Globus pallidus (tissue), 1 donor: Measurements from ENCODE around the gene ALOXE3.
A peak's percentile ranks its signal among the peaks of the same experiment; 100 is the strongest.
"Not testable (repeated sequence)": the region's sequence is repeated elsewhere in the genome, so short reads cannot be mapped to it uniquely, and the experiment has no call there.

Source experiments
- DNase-seq: peaks from one replicate; pipeline ENCODE4 v3.0.0-alpha.2; 2015; ENCODE audit warnings: low spot score

ALOXE3 gene

DNA sequence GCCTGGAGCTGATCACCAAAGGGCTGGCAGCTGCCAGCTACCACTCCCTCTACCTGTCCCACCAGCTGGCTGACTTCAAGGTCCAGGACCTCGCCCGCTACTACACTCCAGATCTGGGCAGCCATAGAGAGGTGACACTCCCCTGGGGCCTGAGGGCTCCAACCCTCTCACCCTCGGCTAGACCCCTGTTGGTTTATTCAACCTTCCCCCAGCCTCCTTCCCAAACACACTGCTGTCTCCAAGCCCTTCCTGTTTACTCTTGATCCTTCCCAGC, 48.8 kb downstream of the ALOXE3 start:
- no peak for DNase-seq

DNA sequence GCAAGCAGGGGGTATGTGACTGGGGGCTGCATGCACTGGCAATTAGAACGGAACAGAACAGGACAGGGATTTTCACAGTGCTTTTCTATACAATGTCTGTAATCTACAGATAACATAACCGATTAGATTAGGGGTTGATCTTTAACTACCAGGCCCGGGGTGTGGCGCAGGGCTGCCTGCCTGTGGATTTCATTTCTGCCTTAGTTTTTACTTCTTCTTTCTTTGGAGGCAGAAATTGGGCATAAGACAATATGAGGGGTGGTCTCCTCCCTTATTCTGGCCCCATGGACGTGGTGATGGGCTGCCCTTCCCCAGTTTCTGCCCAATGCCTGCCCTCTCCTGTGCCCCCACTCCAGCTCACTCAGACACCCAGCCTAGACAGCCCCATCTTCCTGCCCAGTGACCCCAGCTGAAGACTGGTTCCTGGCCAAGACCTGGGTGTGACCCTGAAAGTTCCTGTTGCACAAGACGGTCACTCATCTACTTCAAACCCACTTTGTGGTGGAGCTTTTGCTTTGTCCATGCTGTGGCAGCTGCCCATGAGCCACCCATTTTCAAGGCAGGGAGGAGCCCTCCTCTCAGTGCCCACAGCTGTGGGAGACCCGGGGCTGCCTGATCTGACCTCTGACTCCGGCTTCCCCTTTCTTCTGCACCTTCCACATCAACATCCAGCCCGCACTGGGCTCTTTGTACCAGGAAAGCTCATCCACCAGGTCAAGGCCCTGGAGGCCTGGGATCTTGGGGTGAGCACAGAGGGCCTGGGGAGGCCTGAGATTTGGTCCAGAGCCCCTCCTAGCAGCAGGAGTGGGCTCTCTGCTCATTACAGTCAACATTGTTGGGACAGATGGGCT, 49.4 kb downstream of the ALOXE3 start:
- DNase-seq = no peak

- DNase-seq = no peak
Measured at GRCh38 chr17:8067806-8068205, 50.5 kb downstream of the ALOXE3 start.

DNA sequence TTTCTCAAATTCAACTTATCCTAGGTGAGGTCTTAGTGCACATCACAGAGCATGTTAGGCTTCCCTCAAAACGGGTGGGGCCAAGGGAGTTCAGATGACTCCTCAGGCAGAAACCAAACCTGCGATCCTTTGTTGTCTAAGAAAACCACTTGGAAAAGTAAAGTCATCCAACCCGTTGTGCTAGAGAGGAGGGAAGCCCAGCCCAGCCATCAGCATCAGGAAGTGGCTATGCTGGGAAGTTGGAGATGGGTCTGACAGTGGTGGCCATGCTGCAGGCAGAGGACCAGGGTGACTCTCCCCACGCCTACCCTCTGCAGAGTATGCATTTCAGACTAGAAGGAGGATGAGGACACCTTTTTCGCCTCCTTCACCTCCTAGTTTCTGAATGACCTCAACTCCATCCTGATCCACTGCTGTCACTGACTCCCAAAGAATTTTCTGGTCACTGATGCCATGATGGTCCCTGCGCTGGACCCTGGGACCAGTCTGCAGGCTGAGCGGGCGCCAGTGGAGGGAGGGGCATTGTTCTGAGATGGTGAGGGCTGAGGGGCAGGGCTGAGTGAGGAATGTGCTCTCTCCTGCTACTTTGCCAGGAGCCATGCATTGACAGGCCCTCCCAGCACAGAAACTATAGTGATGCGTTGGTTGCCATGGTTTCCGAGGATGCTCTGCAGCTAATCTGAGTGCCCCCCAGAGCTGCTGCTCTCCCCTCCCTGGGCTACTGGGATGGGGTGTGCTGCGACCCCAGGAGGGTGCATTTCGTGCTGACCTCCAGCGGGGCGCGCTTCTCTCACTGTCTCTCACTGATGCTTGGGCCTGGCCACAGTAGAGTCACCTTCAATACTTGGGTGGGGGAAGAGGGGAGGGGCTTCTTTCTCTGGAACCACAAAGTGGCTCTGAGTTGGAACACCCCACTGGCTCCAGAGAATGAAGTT, 51.2 kb downstream of the ALOXE3 start:
- no peak for DNase-seq

- no peak for DNase-seq
Measured at GRCh38 chr17:8064561-8065019, 53.7 kb downstream of the ALOXE3 start.

DNA sequence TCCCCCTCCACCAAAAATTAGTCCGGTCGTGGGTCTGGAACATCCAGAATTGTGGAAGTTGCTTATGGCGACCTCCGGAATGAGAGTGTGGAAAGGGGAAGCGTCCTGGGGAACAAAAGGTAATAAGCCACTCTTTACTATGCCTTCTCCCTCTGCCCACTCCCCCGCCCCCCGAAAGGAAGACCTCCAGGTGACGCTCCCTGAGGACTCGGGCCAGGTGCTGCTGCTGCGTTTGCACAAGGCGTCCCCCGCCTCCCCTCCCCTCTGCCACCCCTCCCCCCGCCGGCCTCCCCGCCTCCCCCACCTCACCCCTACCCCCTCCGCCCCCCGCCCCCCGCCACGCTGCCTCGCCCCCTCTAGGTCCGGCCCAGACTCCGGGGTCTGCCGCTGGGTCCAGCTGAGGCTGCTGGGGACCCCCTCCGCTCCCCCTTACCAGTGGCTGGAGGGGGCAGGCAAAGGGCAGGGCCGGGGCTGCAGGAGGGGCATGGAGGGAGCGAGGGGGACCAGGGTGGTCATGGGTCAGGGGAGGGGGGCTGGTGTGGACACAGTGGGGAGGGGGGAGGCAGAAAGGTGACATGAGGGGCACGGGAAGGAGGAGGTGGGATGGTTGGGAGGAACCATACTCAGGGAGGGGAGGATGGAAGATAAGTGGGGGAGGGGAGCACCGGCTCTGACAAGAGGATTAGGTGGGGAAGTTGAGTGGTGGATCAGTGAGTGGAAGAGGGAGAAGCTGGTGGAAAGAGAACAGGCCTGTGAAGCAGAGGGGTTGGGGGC, 54.4 kb downstream of the ALOXE3 start:
- no peak for DNase-seq

DNA sequence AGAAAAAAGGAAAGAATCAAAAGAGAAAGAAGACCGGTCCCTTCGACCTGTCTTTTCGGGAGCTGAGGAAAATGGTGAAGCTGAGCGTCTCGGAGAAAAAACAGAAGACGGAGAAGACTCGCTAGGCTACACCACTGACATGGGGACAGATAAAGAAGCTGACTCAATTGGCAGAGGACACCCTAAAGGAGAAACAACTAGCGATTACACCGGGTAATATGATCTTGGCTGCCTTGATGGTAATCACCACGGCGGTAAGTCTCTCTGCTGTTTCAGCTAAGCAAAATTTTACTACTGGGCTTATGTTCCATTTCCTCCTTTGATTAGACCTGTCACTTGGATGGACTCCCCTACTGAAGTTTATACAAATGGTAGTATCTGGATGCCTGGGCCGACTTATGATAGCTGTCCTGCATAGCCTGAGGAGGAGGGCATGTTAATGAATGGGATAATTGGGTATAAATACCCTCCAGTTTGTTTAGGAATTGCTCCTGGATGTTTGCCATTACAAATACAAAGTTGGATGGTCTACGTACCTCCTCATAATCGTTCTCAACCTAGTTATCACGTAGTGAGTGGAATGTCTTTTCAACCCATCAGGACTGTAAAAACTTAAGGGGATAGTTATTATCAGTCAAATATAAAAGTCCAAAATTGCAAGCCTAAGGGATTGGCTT, 55.4 kb downstream of the ALOXE3 start:
- DNase-seq = no peak

GRCh38 chr17:8062435-8062806, 55.9 kb downstream of the ALOXE3 start:
- DNase-seq = no peak

- DNase-seq = not testable (repeated sequence)
Measured at GRCh38 chr17:8061851-8062250, 56.5 kb downstream of the ALOXE3 start.

DNA sequence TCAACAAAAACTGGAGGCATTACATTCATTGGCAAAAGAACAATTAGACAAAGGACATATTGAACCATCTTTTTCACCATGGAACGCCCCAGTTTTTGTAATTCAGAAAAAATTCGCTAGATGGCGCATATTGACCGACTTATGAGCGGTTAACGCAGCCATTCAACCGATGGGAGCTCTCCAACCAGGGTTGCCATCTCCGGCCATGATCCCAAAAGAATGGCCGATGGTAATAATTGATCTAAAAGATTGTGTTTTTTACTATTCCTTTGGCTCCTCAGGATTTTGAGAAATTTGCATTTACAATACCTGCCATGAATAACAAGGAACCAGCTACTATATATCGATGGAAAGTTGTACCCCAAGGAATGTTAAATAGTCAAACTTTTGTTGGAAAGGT, 58.0 kb downstream of the ALOXE3 start:
- peak; percentile 81 for DNase-seq

DNA sequence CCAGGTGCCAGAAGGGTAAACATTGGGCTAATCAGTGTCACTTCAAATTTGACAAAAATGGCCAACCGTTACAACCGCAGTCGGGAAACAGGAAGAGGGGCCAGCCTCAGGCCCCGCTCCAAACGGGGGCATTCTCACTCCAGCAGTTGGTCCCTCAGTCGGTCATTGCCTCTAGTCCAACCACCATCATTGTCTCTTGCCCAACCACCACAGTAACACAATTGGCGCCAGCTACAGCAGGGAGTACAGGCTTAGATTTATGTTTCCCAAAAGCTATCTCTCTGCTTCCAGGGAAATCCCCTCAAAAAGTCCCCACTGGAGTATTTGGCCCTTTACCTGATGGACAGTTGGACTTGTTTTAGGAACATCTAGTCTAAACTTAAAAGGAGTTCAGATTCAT, 59.2 kb downstream of the ALOXE3 start:
- DNase-seq = no peak

DNA sequence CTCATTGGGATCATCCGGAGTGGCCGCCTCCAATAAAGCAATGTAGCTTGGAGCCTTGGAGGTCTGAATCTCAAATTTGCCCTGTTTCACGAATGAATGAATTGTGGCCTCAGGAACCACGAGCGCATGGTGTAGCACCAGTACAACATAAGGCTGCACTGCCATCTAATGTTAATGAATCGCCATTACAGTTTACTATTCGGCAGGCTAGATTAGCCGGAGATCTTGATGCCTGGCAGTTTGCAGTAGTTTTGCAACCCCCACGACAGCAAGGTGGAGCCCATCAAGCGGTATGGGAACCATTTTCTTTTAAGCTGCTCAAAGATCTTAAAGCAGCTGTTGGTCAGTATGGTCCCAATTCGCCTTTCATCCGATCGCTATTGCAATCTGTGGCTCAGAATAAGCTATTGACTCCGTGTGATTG, 60.6 kb downstream of the ALOXE3 start:
- peak; percentile 69 for DNase-seq

GRCh38 chr17:8056976-8057625, 61.2 kb downstream of the ALOXE3 start:
- no peak for DNase-seq

GRCh38 chr17:8056232-8056975, 61.9 kb downstream of the ALOXE3 start:
- peak; percentile 66 for DNase-seq

DNA sequence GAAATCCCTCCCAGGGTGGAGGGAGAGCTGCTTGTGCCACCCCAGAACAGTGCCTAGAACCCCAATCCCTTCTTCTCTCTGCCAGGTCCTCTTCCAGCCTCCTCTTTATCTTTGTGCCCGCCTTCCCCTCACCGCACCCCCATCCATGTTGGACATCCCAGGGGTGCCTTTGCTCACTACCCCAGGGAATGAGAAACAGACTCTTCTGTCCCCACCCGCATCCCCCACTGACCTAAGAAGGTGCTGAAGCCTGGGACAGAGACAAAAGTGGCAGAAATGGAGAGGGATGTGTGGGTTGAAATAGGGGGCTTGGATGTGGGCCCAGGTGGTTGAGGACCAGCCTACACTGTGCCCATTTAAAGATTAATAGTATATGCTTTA, 62.5 kb downstream of the ALOXE3 start:
- no peak for DNase-seq

DNA sequence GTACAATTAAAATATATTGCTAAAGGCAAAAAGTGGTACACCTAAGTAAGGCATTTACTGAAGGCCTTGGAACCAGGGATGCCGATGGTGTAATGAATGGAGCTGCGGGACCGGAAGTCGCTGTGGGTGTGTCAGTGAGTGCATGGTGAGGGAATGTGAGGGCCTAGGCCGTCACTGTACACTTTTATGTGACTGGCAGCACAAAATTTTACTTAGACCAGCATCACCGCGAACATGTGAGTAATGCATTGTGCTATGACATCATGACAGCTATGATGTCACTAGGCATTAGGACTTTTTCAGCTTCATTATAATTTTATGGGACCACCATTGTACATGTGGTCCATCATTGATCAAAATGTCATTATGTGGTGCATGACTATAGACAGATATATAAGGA, 64.7 kb downstream of the ALOXE3 start:
- no peak for DNase-seq

DNA sequence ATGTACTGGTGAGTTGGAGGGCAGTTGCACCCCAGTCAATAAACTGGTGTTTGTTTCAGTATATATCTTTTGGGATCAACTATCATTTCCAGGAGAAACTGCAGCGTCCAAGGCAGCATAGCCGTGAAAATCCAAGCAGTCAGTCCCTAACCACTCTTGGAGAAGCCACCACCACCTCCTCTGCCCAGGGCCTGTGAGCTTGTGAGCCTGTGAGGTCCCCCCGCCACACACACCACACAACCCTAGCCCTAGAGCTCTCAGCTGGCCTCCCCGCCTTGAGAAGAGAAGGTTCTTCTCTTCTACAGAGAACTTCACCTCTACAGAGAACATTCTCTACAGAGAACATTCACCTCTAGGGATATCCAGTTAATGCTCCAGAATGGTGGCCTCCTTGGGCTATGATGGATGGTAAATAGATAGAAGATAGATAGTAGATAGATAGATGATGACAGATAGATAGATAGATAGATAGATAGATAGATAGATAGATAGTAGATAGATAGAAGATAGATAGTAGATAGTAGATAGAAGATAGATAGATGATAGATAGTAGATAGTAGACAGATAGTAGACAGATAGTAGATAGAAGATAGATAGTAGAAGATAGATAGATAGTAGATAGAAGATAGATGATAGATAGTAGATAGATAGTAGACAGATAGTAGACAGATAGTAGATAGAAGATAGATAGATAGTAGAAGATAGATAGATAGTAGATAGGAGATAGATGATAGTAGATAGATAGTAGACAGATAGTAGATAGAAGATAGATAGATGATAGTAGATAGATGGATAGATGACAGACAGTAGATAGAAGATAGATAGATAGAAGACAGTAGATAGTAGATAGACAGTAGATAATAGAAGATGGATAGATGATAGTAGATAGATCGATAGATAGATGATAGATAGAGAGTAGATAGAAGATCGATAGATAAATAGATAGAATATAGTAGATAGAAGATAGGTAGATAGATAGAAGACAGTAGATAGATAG, 65.8 kb downstream of the ALOXE3 start:
- no peak for DNase-seq

GRCh38 chr17:8051831-8052230, 66.5 kb downstream of the ALOXE3 start:
- no peak for DNase-seq

DNA sequence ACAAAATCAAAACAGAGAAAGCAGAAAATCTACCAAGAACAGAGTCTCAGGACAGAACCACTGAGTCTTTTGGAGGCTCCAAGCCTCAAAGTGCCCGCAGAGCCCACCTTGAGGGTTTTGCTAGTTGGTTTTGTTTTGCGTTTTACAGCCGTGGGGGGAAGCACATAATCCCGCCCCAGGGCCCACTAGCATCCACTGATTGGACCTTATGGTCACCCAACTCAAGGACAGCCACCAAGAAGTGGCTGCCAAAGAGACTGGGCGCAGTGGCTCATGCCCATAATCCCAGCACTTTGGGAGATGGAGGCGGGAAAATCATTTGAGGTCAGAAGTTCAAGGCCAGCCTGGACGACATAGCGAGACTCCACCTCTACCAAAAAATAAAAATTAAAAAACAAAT, 69.6 kb downstream of the ALOXE3 start:
- no peak for DNase-seq
